HEK293 (cell line): ENCODE results near the gene KRT17.
A peak's percentile ranks its signal among the peaks of the same experiment; 100 is the strongest.

ENCODE experiments used
- CTCF ChIA-PET: fragments of 350-600 bp; formaldehyde crosslinking; extraction: SDS; loops from one replicate; lab custom pipeline; 2021; ENCODE audit warnings: antibody characterized with exemption; lab: Yijun Ruan, JAX
- POLR2A ChIA-PET: fragments of 300-600 bp; formaldehyde crosslinking; extraction: SDS; loops from one replicate; lab custom pipeline; 2020; ENCODE audit warnings: antibody characterized with exemption, inconsistent platforms; lab: Yijun Ruan, JAX
- H3K27ac ChIP-seq: fragments of 200-500 bp; sonication (Bioruptor generic); 2 replicates; pipeline ENCODE4 v1.5.1; 2014; ENCODE audit warnings: low read depth, low read length, control low read depth, inconsistent platforms; ENCODE audit errors: extremely low read depth
- H3K36me3 ChIP-seq, 2 experiments: fragments of 200-500 bp in 1 of 2; sonication (Bioruptor generic) in 1 of 2; 1 replicate in 1 of 2; 2 replicates in 1 of 2; pipeline ENCODE4 v1.5.1; 2014 to 2017; ENCODE audit warnings: inconsistent platforms in 2 of 2, low read length in 2 of 2; ENCODE audit not compliant: control insufficient read depth in 2 of 2, insufficient read depth in 1 of 2
- H3K4me1 ChIP-seq: fragments of 200-500 bp; sonication (Bioruptor generic); 2 replicates; pipeline ENCODE4 v1.5.1; 2014; ENCODE audit warnings: mild to moderate bottlenecking, low read length, inconsistent platforms; ENCODE audit not compliant: control insufficient read depth, insufficient read depth
- H3K4me3 ChIP-seq: 2 replicates; pipeline ENCODE4 v1.5.1; 2011; ENCODE audit warnings: low read depth, mild to moderate bottlenecking, control low read depth, low read length, moderate library complexity
- H3K9me3 ChIP-seq: fragments of 200-500 bp; sonication (Bioruptor generic); 2 replicates; pipeline ENCODE4 v1.5.1; 2014; ENCODE audit warnings: low read depth, low read length, inconsistent platforms; ENCODE audit not compliant: control insufficient read depth, insufficient read depth
- CTCF ChIP-seq: fragments of 450-650 bp; formaldehyde crosslinking; IDR thresholded peaks from 2 replicates; pipeline ENCODE4 v1.5.1; 2016; ENCODE audit warnings: missing biosample characterization, missing genetic modification characterization
- GLIS1 ChIP-seq: fragments of 450-650 bp; formaldehyde crosslinking; IDR thresholded peaks from 2 replicates; pipeline ENCODE4 v1.5.1; 2016; ENCODE audit warnings: missing biosample characterization, missing genetic modification characterization
- HOXC10 ChIP-seq: sonication (generic); formaldehyde crosslinking; IDR thresholded peaks from 2 replicates; pipeline ENCODE4 v1.8.1; 2023; ENCODE audit warnings: mild to moderate bottlenecking, missing genetic modification reagents
- KLF7 ChIP-seq: fragments of 450-650 bp; formaldehyde crosslinking; IDR thresholded peaks from 2 replicates; pipeline ENCODE4 v1.5.1; 2016; ENCODE audit warnings: missing biosample characterization, missing genetic modification characterization, borderline replicate concordance
- OVOL3 ChIP-seq: fragments of 450-650 bp; formaldehyde crosslinking; IDR thresholded peaks from 2 replicates; pipeline ENCODE4 v1.5.1; 2016; ENCODE audit warnings: missing biosample characterization, missing genetic modification characterization
- PRDM10 ChIP-seq: fragments of 450-650 bp; formaldehyde crosslinking; IDR thresholded peaks from 2 replicates; pipeline ENCODE4 v1.5.1; 2016; ENCODE audit warnings: missing biosample characterization, missing genetic modification characterization
- SCRT1 ChIP-seq: fragments of 450-650 bp; formaldehyde crosslinking; IDR thresholded peaks from 2 replicates; pipeline ENCODE4 v1.5.1; 2016; ENCODE audit warnings: missing biosample characterization, missing genetic modification characterization, borderline replicate concordance
- ZFP69B ChIP-seq: fragments of 450-650 bp; formaldehyde crosslinking; IDR thresholded peaks from 2 replicates; pipeline ENCODE4 v1.5.1; 2016; ENCODE audit warnings: missing biosample characterization, missing genetic modification characterization
- ZNF473 ChIP-seq: fragments of 450-650 bp; formaldehyde crosslinking; IDR thresholded peaks from 2 replicates; pipeline ENCODE4 v1.5.1; 2017; ENCODE audit warnings: missing biosample characterization, missing genetic modification characterization
- ZNF513 ChIP-seq: fragments of 450-650 bp; IDR thresholded peaks from 2 replicates; pipeline ENCODE4 v1.5.1; 2018; ENCODE audit warnings: missing biosample characterization, missing genetic modification characterization
- ZNF529 ChIP-seq: fragments of 450-650 bp; formaldehyde crosslinking; IDR thresholded peaks from 2 replicates; pipeline ENCODE4 v1.5.1; 2017; ENCODE audit warnings: missing genetic modification characterization, missing biosample characterization; ENCODE audit not compliant: insufficient replicate concordance
- ZNF555 ChIP-seq: fragments of 450-650 bp; formaldehyde crosslinking; conservative IDR thresholded peaks from 2 replicates; pipeline ENCODE4 v1.5.1; 2017; ENCODE audit warnings: missing biosample characterization, mild to moderate bottlenecking, missing genetic modification characterization, inconsistent platforms
- ZNF580 ChIP-seq: fragments of 450-650 bp; formaldehyde crosslinking; IDR thresholded peaks from 2 replicates; pipeline ENCODE4 v1.5.1; 2016; ENCODE audit warnings: missing biosample characterization, missing genetic modification characterization
- ZNF701 ChIP-seq: fragments of 450-650 bp; formaldehyde crosslinking; IDR thresholded peaks from 2 replicates; pipeline ENCODE4 v1.5.1; 2016; ENCODE audit warnings: missing biosample characterization, missing genetic modification characterization
- ZNF791 ChIP-seq: fragments of 450-650 bp; formaldehyde crosslinking; IDR thresholded peaks from 2 replicates; pipeline ENCODE4 v1.5.1; 2016; ENCODE audit warnings: missing biosample characterization, missing genetic modification characterization
- ZNF830 ChIP-seq: fragments of 450-650 bp; IDR thresholded peaks from 2 replicates; pipeline ENCODE4 v1.5.0; 2018; ENCODE audit warnings: missing biosample characterization, missing genetic modification characterization, low read depth, mild to moderate bottlenecking, moderate library complexity
- ZSCAN18 ChIP-seq: fragments of 450-650 bp; formaldehyde crosslinking; IDR thresholded peaks from 2 replicates; pipeline ENCODE4 v1.5.1; 2016; ENCODE audit warnings: missing biosample characterization, missing genetic modification characterization

KRT17 gene

GRCh38 chr17:41619036-41619926 lies 5.1 kb downstream of the KRT17 start:
- no peaks in the 10 kb centered on the region; the same call in 1 of the 2 replicates for H3K4me1 ChIP-seq
- CTCF ChIA-PET = interaction anchor here (0.9 to 1.9 kb wide), 2 partner anchors 29 kb away, joined by 5 to 9 read pairs; no protein-coding TSS in a partner anchor
- POLR2A ChIA-PET = interaction anchor here (1.0 kb wide), 1 partner anchor 98 kb away, joined by 3 read pairs; no protein-coding TSS in a partner anchor
- H3K27ac ChIP-seq = no peak overlapping the region
- no peaks in the 10 kb centered on the region for H3K9me3 ChIP-seq
- H3K36me3 ChIP-seq = no peaks in the 10 kb centered on the region
- TF ChIP-seq ZNF830 (tag by site-specific recombination) (no peak), CTCF (tag by site-specific recombination) (no peak), GLIS1 (tag by site-specific recombination) (peak; percentile 37; the same call in 1 of the 2 replicates), ZNF529 (tag by site-specific recombination) (no peak), SCRT1 (tag by site-specific recombination) (no peak), KLF7 (tag by site-specific recombination) (no peak)
- H3K4me3 ChIP-seq = no peak overlapping the region

GRCh38 chr17:41618341-41619035 lies 5.9 kb downstream of the KRT17 start:
- ChIA-PET CTCF (interaction anchor here (0.5 to 0.9 kb wide), 2 partner anchors 9 to 30 kb away, joined by 3 to 5 read pairs; no protein-coding TSS in a partner anchor), POLR2A (no interaction called here)
- TF ChIP-seq ZNF580 (tag by site-specific recombination) = no peak
- no peak for TF ChIP-seq ZNF555
- TF ChIP-seq ZNF791 (tag by site-specific recombination) = no peak
- Histone ChIP-seq H3K36me3 (no peaks in the 10 kb centered on the region), H3K4me3 (no peak overlapping the region), H3K9me3 (no peaks in the 10 kb centered on the region), H3K4me1 (no peaks in the 10 kb centered on the region), H3K27ac (no peak overlapping the region)

- ChIA-PET POLR2A (interaction anchor here (1.5 kb wide), 1 partner anchor 31 kb away, joined by 3 read pairs; no protein-coding TSS in a partner anchor), CTCF (interaction anchor here (0.5 kb wide), 1 partner anchor 9 kb away, joined by 3 read pairs; no protein-coding TSS in a partner anchor)
- Histone ChIP-seq H3K36me3 (no peaks in the 10 kb centered on the region), H3K4me3 (no peak overlapping the region), H3K9me3 (no peaks in the 10 kb centered on the region), H3K27ac (no peak overlapping the region), H3K4me1 (no peaks in the 10 kb centered on the region)
- TF ChIP-seq ZSCAN18 (tag by site-specific recombination) (no peak), ZFP69B (tag by site-specific recombination) (no peak), PRDM10 (tag by site-specific recombination) (peak; percentile 34; the same call in 1 of the 2 replicates), OVOL3 (tag by site-specific recombination) (no peak), ZNF513 (tag by site-specific recombination) (no peak), ZNF701 (tag by site-specific recombination) (no peak), ZNF473 (tag by site-specific recombination) (no peak), HOXC10 (CRISPR knock-in tag) (no peak)
Measured at GRCh38 chr17:41617698-41618097, 6.7 kb downstream of the KRT17 start.
